ENCODE data around the gene PSRC1.

Gene PSRC1

DNA sequence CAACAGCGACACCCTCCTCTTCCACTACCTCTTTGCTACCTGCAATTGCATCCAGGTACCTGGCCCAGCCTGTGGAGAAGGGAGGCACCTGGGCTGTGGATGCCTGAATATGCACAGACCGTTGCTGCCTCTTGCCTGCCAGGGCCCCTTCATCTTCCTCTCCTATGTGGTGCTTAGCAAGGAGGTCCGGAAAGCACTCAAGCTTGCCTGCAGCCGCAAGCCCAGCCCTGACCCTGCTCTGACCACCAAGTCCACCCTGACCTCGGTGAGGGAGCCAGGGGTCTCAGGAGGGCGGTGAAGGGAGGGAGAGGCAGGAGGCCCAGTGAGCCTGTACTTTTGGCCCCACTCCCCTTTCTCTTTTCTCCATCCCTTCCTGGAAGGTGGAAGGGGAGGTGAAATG is 11.5 kb downstream of the PSRC1 start:
- Mint-ChIP-seq H3K4me1 (ENCODE audit: low read depth) (no peaks in the 10 kb centered on the region), H3K27ac (no peak overlapping the region), H3K27me3 (ENCODE audit: low read depth) (no peaks in the 10 kb centered on the region), H3K9me3 (no peaks in the 10 kb centered on the region), H3K36me3 (ENCODE audit: low read depth) (no peaks in the 10 kb centered on the region), H3K4me3 (no peak overlapping the region)

DNA sequence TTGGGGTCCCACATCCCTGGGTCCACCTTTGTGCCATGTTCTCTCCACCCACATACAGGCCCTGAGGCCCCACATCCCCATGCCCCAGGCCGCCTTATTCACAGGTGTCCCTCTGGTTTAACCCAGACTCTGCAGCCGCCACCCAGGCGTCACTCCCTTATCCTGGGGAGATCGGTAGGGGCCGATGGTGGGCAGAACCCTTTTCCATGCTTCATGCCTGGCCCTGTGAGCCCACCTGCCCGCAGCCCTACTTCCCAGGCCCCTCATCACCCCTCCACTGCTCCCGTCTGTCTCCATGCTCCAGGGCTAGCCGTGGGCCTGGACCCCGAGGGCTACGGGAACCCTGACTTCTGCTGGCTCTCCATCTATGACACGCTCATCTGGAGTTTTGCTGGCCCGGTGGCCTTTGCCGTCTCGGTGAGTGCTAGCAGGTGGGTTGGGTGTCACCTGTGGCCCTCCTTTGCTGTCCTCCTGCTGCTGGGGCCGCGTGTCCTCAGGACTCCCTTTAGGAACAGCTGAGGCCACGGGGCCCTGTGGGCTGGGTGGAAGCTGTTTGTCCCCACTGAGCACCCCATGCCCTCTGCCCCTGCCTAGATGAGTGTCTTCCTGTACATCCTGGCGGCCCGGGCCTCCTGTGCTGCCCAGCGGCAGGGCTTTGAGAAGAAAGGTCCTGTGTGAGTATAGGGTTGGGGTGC is 12.2 kb downstream of the PSRC1 start:
- no peak overlapping the region for H3K27ac Mint-ChIP-seq
- H3K9me3 Mint-ChIP-seq = no peaks in the 10 kb centered on the region
- no peaks in the 10 kb centered on the region for H3K36me3 Mint-ChIP-seq (ENCODE audit: low read depth)
- H3K4me3 Mint-ChIP-seq = no peak overlapping the region
- no peaks in the 10 kb centered on the region for H3K27me3 Mint-ChIP-seq (ENCODE audit: low read depth)
- no peaks in the 10 kb centered on the region for H3K4me1 Mint-ChIP-seq (ENCODE audit: low read depth)

DNA sequence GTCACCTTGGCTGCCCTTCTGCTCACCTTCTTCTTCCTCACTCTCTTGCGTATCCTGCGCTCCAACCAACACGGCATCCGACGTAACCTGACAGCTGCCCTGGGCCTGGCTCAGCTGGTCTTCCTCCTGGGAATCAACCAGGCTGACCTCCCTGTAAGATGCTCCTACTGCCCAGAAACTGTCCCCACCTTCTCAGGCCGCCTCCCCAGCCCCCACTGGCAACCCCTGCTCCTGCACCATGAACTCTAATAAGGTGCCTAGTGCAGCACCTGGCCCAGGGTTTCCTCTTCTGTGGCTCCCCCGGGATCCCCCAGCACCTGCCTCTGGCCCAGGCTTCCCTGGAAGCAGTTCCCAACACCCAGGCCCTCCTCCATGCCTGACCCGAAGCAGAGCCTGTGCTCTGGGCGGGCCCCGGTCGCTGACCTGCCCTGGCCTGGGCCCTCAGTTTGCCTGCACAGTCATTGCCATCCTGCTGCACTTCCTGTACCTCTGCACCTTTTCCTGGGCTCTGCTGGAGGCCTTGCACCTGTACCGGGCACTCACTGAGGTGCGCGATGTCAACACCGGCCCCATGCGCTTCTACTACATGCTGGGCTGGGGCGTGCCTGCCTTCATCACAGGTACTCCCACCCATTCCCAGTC is 12.8 kb downstream of the PSRC1 start:
- Mint-ChIP-seq H3K27me3 (ENCODE audit: low read depth) (no peaks in the 10 kb centered on the region), H3K9me3 (no peaks in the 10 kb centered on the region), H3K27ac (no peak overlapping the region), H3K36me3 (ENCODE audit: low read depth) (no peaks in the 10 kb centered on the region), H3K4me1 (ENCODE audit: low read depth) (no peaks in the 10 kb centered on the region), H3K4me3 (no peak overlapping the region)

DNA sequence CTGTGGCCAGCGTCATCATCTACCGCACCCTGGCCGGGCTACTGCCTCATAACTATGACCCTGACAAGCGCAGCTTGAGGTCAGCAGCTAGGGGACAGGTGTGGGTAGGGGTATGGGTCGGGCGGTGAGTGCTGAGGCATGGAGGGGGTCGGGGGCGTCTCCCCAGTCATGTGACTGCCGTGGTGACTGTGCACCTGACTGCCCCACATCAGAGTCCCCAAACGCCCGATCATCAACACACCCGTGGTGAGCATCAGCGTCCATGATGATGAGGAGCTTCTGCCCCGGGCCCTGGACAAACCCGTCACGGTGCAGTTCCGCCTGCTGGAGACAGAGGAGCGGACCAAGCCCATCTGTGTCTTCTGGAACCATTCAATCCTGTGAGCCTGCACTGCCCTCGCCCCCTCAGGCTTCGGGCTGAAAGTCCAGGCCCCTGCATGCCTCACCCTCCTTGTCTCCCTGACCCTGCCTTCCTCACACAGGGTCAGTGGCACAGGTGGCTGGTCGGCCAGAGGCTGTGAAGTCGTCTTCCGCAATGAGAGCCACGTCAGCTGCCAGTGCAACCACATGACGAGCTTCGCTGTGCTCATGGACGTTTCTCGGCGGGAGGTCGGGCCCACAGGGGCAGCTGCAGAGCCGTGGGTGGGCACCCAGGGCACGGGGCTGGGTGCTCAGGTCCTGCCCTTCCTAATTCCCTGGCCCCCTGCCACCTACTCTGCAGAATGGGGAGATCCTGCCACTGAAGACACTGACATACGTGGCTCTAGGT is 13.5 kb downstream of the PSRC1 start:
- Mint-ChIP-seq H3K4me1 (ENCODE audit: low read depth) (no peaks in the 10 kb centered on the region), H3K9me3 (no peaks in the 10 kb centered on the region), H3K27me3 (ENCODE audit: low read depth) (no peaks in the 10 kb centered on the region), H3K27ac (no peak overlapping the region), H3K36me3 (ENCODE audit: low read depth) (no peaks in the 10 kb centered on the region), H3K4me3 (no peak overlapping the region)

DNA sequence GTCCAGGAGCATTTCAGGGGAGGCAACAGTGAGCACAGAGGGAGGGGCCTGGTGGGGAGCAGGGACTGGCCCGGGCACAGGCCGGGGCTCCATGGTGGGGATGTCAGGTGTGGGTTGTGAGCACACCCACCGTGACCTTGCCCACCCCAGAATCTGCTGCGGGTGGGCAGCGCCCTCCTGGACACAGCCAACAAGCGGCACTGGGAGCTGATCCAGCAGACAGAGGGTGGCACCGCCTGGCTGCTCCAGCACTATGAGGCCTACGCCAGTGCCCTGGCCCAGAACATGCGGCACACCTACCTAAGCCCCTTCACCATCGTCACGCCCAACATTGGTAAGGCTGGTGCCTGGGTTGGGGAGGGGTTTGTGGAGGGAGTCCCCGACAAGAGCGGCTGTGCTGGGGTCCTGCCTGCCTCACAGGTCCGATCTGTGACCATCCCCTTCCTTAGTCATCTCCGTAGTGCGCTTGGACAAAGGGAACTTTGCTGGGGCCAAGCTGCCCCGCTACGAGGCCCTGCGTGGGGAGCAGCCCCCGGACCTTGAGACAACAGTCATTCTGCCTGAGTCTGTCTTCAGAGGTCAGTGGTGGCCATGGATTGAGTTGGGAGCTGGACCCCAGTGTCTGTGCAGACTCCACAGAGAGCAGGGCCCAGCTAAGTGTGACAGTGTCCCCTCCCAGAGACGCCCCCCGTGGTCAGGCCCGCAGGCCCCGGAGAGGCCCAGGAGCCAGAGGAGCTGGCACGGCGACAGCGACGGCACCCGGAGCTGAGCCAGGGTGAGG is 14.3 kb downstream of the PSRC1 start:
- no peak overlapping the region for H3K4me3 Mint-ChIP-seq
- H3K4me1 Mint-ChIP-seq (ENCODE audit: low read depth) = no peaks in the 10 kb centered on the region
- H3K36me3 Mint-ChIP-seq (ENCODE audit: low read depth) = no peaks in the 10 kb centered on the region
- no peak overlapping the region for H3K27ac Mint-ChIP-seq
- no peaks in the 10 kb centered on the region for H3K27me3 Mint-ChIP-seq (ENCODE audit: low read depth)
- H3K9me3 Mint-ChIP-seq = no peaks in the 10 kb centered on the region

DNA sequence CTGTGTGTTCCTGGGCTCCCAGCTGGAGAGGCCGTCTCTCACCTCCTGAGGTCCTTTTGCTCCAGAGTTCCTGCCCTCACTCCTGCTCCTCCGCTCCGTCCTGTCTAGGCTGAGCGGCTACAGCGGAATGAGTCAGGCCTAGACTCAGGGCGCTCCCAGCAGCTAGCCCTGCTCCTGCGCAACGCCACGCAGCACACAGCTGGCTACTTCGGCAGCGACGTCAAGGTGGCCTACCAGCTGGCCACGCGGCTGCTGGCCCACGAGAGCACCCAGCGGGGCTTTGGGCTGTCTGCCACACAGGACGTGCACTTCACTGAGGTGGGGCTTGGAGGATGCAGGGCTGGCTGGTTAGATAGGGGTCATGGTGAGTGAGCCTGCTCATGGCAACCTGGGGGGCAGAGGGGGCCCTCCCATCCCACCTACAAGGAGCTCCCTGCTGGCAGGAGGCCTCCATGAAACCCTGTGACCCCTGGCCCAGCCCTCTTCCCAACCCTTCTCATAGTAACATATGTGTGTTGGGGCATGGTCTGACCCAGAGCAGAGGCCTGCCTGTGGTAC is 15.1 kb downstream of the PSRC1 start:
- Mint-ChIP-seq H3K4me1 (ENCODE audit: low read depth) (no peaks in the 10 kb centered on the region), H3K9me3 (no peaks in the 10 kb centered on the region), H3K27me3 (ENCODE audit: low read depth) (no peaks in the 10 kb centered on the region), H3K27ac (no peak overlapping the region), H3K4me3 (no peak overlapping the region), H3K36me3 (ENCODE audit: low read depth) (no peaks in the 10 kb centered on the region)

DNA sequence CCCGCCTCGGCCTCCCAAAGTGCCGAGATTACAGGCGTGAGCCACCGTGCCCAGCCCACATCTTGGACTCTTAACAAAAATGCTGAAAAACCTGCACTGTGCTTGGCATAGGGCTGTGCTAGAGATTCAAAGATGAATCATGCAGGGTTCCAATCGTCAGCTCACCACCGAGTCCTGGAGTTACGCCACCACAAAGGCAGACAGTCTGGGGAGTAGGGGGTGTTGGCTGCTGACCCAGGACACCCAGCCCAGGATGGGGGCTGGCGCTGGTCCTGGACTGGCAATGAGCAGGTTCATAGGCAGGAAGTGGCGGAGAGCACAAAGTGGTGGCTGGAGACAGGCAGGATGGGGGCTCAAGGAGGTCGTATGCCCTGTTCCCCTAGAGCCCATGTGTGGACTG is 16.0 kb downstream of the PSRC1 start:
- H3K27me3 Mint-ChIP-seq (ENCODE audit: low read depth) = no peaks in the 10 kb centered on the region
- H3K27ac Mint-ChIP-seq = no peak overlapping the region
- no peaks in the 10 kb centered on the region for H3K4me1 Mint-ChIP-seq (ENCODE audit: low read depth)
- no peak overlapping the region for H3K4me3 Mint-ChIP-seq
- H3K36me3 Mint-ChIP-seq (ENCODE audit: low read depth) = no peaks in the 10 kb centered on the region
- H3K9me3 Mint-ChIP-seq = no peaks in the 10 kb centered on the region

DNA sequence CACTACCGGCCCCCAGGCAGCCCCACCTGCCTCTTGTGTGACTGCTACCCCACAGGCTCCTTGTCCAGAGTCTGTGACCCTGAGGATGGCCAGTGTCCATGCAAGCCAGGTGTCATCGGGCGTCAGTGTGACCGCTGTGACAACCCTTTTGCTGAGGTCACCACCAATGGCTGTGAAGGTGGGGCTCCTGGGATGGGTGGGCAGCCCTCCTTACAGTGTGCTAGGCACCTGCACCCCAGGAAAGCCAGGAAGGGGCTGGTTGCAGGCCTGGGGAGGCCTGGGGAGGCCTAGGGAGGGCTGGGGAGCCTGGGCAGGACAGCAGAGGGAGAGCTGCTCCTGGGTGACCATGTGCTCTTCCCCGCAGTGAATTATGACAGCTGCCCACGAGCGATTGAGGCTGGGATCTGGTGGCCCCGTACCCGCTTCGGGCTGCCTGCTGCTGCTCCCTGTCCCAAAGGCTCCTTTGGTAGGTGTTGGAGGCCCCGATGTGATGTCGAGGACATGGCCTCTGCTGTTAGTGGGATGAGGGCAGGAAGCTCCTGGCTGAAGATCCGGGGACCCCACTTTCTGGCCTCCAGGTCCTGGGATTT is 17.1 kb downstream of the PSRC1 start:
- Mint-ChIP-seq H3K4me1 (ENCODE audit: low read depth) (no peaks in the 10 kb centered on the region), H3K27me3 (ENCODE audit: low read depth) (no peaks in the 10 kb centered on the region)

DNA sequence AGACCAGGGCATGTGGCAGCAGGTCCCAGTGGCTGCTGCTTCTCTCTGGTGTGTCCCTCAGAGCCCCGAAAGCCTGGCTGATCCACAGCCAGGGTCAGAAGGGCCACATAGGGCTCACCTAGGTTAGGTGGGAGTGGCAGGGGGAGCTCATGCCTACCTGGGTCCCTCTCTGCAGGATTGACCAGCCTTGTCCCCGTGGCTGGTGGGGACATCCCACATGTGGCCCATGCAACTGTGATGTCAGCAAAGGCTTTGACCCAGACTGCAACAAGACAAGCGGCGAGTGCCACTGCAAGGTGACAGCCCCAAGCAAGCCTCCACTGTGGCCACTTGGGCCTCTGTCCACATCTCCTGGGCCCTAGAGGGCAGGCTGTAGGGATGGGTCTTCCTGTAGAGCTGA is 17.9 kb downstream of the PSRC1 start:
- Mint-ChIP-seq H3K27me3 (ENCODE audit: low read depth) (no peaks in the 10 kb centered on the region), H3K36me3 (ENCODE audit: low read depth) (no peaks in the 10 kb centered on the region), H3K4me1 (ENCODE audit: low read depth) (no peaks in the 10 kb centered on the region), H3K27ac (no peak overlapping the region), H3K4me3 (no peak overlapping the region), H3K9me3 (no peaks in the 10 kb centered on the region)

More for the DNA sequence above, 17.1 kb downstream of the PSRC1 start:
- Mint-ChIP-seq H3K4me3 (no peak overlapping the region), H3K9me3 (no peaks in the 10 kb centered on the region), H3K27ac (no peak overlapping the region), H3K36me3 (ENCODE audit: low read depth) (no peaks in the 10 kb centered on the region)

DNA sequence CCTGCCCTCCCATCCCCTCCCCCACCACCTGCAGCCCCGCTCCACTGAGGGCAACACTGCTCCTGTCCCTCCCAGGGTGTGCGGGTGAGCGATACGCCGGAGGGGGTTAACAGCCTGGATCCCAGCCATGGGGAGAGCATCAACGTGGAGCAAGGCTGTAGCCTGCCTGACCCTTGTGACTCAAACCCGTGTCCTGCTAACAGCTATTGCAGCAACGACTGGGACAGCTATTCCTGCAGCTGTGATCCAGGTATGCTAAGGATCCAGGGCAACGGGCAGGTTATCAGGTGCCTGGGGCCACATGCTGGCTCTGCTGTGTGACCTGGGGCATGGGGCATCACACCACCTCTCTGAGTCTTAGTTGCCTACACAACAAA is 18.6 kb downstream of the PSRC1 start:
- no peak overlapping the region for H3K4me3 Mint-ChIP-seq
- no peak overlapping the region for H3K27ac Mint-ChIP-seq
- no peaks in the 10 kb centered on the region for H3K9me3 Mint-ChIP-seq
- H3K27me3 Mint-ChIP-seq (ENCODE audit: low read depth) = no peaks in the 10 kb centered on the region
- no peaks in the 10 kb centered on the region for H3K36me3 Mint-ChIP-seq (ENCODE audit: low read depth)
- no peaks in the 10 kb centered on the region for H3K4me1 Mint-ChIP-seq (ENCODE audit: low read depth)

DNA sequence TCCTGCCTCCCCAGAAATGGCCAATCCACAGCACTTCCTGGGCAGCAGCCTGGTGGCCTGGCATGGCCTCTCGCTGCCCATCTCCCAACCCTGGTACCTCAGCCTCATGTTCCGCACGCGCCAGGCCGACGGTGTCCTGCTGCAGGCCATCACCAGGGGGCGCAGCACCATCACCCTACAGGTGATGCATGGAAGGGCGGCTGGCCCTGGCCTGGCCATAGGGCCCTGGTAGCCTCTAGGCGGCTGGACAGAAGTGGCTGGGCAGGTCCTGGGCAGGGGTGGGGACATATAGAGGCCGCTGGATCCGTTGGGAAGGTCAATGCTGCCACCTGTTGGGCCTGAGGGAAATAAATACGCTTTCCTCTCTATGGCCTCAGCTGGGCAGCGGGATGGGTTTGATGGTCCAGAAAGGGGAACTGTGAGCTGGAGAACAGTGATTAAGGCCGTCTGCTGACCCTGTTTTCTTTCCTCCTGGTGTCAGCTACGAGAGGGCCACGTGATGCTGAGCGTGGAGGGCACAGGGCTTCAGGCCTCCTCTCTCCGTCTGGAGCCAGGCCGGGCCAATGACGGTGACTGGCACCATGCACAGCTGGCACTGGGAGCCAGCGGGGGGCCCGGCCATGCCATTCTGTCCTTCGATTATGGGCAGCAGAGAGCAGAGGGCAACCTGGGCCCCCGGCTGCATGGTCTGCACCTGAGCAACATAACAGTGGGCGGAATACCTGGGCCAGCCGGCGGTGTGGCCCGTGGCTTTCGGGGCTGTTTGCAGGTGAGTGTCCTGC is 19.2 kb downstream of the PSRC1 start:
- Mint-ChIP-seq H3K9me3 (no peaks in the 10 kb centered on the region), H3K4me3 (no peak overlapping the region), H3K4me1 (ENCODE audit: low read depth) (no peaks in the 10 kb centered on the region), H3K36me3 (ENCODE audit: low read depth) (no peaks in the 10 kb centered on the region), H3K27me3 (ENCODE audit: low read depth) (no peaks in the 10 kb centered on the region), H3K27ac (no peak overlapping the region)

DNA sequence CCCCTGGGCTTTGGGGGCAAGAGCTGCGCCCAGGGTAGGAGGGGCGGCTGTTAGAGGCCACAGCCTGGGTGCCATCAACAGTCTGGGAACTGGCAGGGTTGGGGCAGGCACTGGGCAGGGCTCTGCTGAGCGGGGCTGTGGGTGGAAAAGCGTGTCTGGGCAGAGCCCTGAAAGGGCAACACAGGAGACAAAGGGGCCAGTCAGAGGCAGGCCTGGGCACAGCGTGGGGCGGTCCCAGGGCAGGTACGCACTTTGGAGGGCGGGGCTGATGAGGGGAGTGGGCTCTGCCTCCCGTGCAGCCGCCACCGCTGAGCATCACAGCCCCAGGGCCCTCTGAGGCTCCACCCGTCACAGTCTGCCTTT is 19.7 kb downstream of the PSRC1 start:
- Mint-ChIP-seq H3K27ac (no peak overlapping the region), H3K4me1 (ENCODE audit: low read depth) (no peaks in the 10 kb centered on the region), H3K36me3 (ENCODE audit: low read depth) (no peaks in the 10 kb centered on the region), H3K27me3 (ENCODE audit: low read depth) (no peaks in the 10 kb centered on the region), H3K4me3 (no peak overlapping the region), H3K9me3 (no peaks in the 10 kb centered on the region)

DNA sequence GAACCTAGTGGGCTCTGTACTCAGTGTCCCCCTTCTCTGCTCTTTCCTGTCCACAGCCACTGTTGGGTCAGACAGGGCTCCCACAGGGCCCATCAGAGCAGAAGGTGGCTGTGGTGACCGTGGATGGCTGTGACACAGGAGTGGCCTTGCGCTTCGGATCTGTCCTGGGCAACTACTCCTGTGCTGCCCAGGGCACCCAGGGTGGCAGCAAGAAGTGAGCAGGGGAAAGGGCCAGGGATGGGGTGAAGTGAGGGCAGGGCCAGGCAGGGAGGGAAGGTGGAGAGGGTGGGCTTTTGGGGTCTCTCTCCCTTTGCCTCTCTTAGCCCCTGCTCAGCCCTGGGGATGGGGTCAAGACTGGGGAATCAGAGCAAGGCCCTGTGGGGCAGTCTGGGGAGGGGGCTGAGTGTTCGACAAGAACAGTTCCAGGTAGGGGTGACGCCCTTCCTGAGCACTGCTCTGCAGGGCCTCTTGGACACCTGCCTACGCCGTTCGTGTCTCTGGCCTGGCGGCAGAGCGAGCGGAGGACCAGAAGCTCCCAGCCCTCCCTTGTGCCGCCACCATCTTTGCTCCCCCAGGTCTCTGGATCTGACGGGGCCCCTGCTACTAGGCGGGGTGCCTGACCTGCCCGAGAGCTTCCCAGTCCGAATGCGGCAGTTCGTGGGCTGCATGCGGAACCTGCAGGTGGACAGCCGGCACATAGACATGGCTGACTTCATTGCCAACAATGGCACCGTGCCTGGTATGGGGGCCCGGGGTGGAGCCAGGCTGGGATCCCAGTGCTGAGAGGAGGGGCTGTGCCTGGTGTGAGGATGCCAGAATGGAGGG is 20.5 kb downstream of the PSRC1 start:
- Mint-ChIP-seq H3K4me1 (ENCODE audit: low read depth) (no peaks in the 10 kb centered on the region), H3K27me3 (ENCODE audit: low read depth) (no peaks in the 10 kb centered on the region), H3K9me3 (no peaks in the 10 kb centered on the region), H3K27ac (no peak overlapping the region), H3K36me3 (ENCODE audit: low read depth) (no peaks in the 10 kb centered on the region), H3K4me3 (no peak overlapping the region)

Measured in T-helper 1 cell treated with Interleukin-12 subunit alpha and Interleukin-12 subunit beta and Interleukin-4 antibody, amounts not matched to agents 30 μg/mL and 1 μg/mL, for 36 hours (primary cell).